ENCODE data around the gene KPNA2.
"Not testable (repeated sequence)": the region's sequence is repeated elsewhere in the genome, so short reads cannot be mapped to it uniquely, and the experiment has no call there.

The KPNA2 gene

DNA sequence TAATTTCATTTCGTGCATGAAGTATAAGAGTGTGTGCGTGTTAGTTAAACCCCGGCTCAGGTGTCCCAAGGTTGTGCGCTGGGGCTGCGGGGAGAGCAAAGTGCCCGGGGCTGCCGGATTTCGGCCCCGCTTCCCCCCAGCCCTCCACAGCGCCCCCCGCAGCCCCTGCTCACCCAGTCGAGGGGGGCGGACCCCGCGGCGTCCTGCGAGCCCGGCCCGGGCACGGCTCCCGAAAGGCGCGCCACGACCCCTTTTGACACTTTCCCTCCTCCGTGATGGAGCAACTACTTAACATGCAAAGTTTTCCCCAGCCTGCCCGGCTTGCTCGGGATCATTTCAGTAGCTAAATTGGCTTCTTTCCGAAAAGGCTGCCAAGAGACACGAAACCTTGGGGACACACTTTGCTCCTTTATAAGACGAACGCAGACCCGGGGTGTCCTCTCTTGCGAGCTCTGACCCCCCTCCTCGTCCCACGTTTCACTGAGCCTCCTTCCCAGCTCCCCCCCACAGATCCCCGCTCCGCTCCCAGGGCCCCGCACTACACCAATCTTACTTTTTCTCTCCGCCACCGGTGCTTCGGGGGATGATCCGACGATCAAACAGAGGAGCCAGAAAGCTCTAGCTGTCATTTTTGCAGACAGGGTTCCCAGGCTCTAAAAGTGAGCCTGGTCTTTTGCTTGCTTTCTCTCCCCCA lies 39.8 kb upstream of the KPNA2 start:
- DNase-seq (ENCODE audit: insufficient read length, low spot score) (no peak), FAIRE-seq (no peak)
- TF ChIP-seq, protein P1, sequence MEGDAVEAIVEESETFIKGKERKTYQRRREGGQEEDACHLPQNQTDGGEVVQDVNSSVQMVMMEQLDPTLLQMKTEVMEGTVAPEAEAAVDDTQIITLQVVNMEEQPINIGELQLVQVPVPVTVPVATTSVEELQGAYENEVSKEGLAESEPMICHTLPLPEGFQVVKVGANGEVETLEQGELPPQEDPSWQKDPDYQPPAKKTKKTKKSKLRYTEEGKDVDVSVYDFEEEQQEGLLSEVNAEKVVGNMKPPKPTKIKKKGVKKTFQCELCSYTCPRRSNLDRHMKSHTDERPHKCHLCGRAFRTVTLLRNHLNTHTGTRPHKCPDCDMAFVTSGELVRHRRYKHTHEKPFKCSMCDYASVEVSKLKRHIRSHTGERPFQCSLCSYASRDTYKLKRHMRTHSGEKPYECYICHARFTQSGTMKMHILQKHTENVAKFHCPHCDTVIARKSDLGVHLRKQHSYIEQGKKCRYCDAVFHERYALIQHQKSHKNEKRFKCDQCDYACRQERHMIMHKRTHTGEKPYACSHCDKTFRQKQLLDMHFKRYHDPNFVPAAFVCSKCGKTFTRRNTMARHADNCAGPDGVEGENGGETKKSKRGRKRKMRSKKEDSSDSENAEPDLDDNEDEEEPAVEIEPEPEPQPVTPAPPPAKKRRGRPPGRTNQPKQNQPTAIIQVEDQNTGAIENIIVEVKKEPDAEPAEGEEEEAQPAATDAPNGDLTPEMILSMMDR (IDR thresholded peaks at IDR 0.05; ENCODE audit: insufficient read depth, missing control alignments), result no peak

DNA sequence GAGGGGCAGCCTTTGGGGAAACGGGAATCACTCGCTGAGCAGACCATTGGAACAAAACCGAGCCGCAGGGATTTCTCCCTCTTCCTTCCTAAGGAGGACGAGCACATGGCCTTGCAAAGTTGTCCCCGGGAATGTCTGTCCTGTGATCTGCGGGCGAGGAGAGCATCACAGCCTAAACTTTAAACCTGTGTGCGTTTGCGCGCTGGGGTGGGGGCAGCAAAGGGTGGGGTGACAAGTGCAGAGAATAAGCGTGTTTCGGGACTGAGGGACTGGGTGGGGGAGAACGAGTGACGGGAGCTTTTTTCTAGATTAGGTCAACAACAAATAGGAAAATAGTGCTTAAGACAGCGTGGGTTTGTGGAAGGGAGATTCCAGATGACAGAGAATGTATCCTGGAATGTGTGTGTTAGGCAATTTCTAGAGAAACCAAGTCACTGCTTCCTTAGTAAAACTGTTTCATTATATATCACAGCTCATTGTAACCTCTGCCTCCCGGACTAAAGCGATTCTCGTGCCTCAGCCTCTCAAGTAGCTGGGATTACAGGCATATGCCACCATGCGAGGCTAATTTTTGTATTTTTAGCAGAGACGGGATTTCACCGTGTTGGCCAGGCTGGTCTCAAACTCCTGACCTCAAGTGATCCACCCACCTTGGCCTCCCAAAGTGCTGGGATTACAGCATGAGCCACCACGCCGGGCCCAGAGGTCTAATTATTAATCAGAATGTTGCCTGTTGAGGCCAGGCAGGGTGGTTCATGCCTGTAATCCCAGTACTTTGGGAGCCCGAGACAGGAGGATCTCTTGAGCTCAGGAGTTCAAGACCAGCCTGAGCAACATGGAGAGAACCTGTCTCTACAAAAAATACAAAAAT lies 39.0 kb upstream of the KPNA2 start, which contains the start of gene C17orf58:
Gene C17orf58, minus strand, starts transcription at position 169 of the 871 bp plus-strand sequence. CDS start 271 bp downstream, outside the sequence.
- FAIRE-seq; DNase-seq (ENCODE audit: insufficient read length, low spot score): not testable (repeated sequence)

DNA sequence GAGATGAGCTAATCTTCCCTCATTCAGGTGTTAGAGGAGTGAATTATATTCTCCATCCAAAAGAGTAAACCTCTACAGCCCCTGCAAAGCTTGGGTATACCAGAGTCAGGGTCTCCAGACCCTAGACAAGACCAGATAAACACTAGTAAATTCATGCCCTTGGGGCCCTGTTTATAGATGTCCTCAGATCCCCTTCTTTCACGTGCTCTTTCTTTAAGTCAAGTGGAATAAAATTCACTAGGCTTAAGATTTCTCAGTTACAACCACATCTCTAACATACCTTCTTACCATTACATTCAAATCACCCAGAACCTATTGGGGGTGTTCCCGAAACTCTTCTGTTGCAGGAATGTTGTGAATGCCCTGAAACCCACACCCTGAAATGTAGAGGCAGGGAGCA lies 37.1 kb upstream of the KPNA2 start:
- no peak for FAIRE-seq
- TF ChIP-seq, protein P1 (IDR thresholded peaks at IDR 0.05; ENCODE audit: insufficient read depth, missing control alignments), result no peak
- DNase-seq (ENCODE audit: insufficient read length, low spot score), result no peak

DNA sequence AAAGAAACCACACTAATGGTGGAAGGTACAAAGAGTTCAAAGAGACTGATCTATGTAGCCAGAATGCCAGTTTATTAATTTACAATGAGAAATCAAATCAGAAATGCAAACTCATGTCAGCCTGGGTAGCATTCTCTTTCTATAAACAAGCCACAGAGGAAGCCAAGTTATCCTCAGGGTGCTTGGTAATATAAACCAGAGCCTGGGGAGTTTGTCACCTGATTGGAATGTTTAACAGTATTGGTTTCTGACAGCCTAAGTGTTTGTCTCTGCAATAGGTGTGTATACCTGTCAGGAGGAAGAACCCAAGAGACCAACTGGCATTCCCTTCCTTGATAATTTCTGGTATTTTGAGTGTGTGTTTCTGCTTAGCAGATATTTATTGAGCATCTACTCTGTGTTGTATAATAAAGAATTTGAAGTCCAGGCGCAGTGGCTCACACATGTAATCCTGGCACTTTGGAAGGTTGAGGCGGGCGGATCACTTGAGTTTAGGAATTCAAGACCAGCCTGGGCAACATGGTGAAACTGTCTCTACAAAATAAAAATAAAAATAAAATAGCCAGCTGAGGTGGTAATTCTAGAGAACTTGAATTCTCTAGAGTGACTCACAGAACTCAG lies 36.1 kb upstream of the KPNA2 start:
- DNase-seq (ENCODE audit: insufficient read length, low spot score) (no peak), FAIRE-seq (no peak)
- TF ChIP-seq, protein P1 (IDR thresholded peaks at IDR 0.05; ENCODE audit: insufficient read depth, missing control alignments), result no peak

DNA sequence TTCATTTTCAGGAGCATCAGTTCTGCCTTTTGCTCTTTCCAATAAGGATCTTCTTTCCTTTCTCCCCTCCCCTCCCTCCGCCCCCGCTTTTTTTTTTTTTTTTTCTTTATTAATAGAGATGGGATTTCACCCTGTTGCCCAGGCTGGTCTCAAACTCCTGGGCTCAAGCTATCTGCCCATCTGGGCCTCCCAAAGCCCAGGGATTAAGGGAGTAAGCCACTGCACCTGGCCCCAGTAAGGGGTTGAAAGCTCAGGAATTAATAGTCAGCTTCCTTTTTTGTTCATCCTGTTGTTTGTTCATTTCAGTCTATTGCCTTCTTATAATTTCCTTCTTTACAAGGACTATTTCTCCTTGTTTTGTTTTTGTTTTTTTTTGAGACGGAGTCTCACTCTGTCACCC lies 31.3 kb upstream of the KPNA2 start:
- TF ChIP-seq, protein P1 (IDR thresholded peaks at IDR 0.05; ENCODE audit: insufficient read depth, missing control alignments), result no peak
- FAIRE-seq, result no peak
- no peak for DNase-seq (ENCODE audit: insufficient read length, low spot score)

DNA sequence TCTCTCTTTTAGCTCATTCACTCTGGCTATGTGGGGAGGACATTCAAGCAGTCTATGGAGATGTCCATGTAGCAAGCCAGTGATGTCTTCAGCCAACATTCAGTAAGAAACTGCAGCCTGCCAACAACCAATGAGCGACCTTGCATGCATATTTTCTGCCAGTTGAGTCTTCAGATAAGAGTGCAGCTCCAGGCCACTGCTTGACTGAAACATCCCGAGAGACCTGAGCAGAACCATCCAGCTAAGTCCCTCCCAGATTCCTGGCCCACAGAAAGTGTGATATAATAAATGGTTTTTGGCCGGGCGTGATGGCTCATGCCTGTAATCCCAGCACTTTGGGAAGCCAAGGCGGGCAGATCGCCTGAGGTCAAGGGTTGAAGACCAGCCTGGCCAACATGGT lies 28.7 kb upstream of the KPNA2 start:
- FAIRE-seq (no peak), DNase-seq (ENCODE audit: insufficient read length, low spot score) (no peak)
- TF ChIP-seq, protein P1 (IDR thresholded peaks at IDR 0.05; ENCODE audit: insufficient read depth, missing control alignments), result no peak

DNA sequence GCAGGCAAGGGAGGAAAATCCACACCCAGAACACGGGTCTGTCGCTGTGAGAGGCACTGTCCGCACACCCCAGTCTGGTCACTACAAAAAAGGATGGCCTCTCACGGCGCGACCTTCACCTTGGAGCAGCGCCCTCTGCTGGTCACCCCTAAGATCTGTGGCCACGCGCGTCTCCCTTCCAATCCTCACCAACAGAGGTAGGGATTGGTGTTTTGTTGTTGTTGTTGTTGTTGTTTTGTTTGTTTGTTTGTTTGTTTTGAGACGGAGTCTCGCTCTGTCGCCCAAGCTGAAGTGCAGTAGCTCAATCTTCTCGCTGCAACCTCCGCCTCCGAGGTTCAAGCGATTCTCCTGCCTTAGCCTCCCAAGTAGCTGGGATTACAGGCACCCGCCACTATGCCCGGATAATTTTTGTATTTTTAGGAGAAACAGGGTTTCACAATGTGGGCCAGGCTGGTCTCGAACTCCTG lies 24.3 kb upstream of the KPNA2 start:
- DNase-seq (ENCODE audit: insufficient read length, low spot score), result no peak
- FAIRE-seq, result no peak
- TF ChIP-seq, protein P1 (IDR thresholded peaks at IDR 0.05; ENCODE audit: insufficient read depth, missing control alignments), result peak; percentile 53
